Esophagus muscularis mucosa (tissue), 4 donors: ENCODE results near the gene RNF144A. TPM values are rescaled to one million over a fixed set of nuclear protein-coding genes. Genes with fewer than 3 reads are reported as not detected.

ENCODE experiments used
- DNase-seq: peaks from one replicate; pipeline ENCODE4 v3.0.0-alpha.2; 2017; ENCODE audit errors: extremely low spot score
- H3K27ac ChIP-seq, 4 donors: fragments of 200-600 bp; sonication (generic); replicated peaks in 1 of 4; 1 replicate in 3 of 4; 2 replicates in 1 of 4; pipeline ENCODE4 v1.5.1; 2016 to 2019; ENCODE audit warnings: mild to moderate bottlenecking in 1 of 4
- H3K27me3 ChIP-seq, 4 donors: fragments of 200-600 bp; sonication (generic); one replicate each; pipeline versions ENCODE4 v1.5.1 to v1.6.0; 2016 to 2019
- H3K36me3 ChIP-seq, 4 donors: fragments of 200-600 bp; sonication (generic); one replicate each; pipeline ENCODE4 v1.5.1; 2016 to 2019
- H3K4me1 ChIP-seq, 4 donors: fragments of 200-600 bp; sonication (generic); one replicate each; pipeline ENCODE4 v1.5.1; 2016 to 2019
- H3K4me3 ChIP-seq, 4 donors: fragments of 200-600 bp; sonication (generic); 1 replicate in 2 of 4; 2 replicates in 2 of 4; pipeline ENCODE4 v1.5.1; 2016 to 2019; ENCODE audit warnings: mild to moderate bottlenecking in 4 of 4, moderate library complexity in 1 of 4
- H3K9me3 ChIP-seq, 4 donors: fragments of 200-600 bp; sonication (generic); 1 replicate in 3 of 4; 2 replicates in 1 of 4; pipeline ENCODE4 v1.5.1; 2016 to 2019
- EP300 ChIP-seq: sonication (generic); formaldehyde crosslinking; IDR thresholded peaks from one replicate; pipeline ENCODE4 v1.6.1; 2017; ENCODE audit warnings: antibody characterized with exemption
- POLR2A ChIP-seq: fragments of 450-650 bp; IDR thresholded peaks from one replicate; pipeline ENCODE4 v1.6.1; 2017; ENCODE audit warnings: antibody characterized with exemption, moderate library complexity, mild to moderate bottlenecking, low read depth
- POLR2AphosphoS5 ChIP-seq, 2 donors: sonication (generic); formaldehyde crosslinking; IDR thresholded peaks; one replicate each; pipeline ENCODE4 v1.6.1; 2017; ENCODE audit warnings: antibody characterized with exemption in 2 of 2
- WGBS: methylation state at CpG from one replicate; pipeline ENCODE4 v1.1.5; 2018; 5-methylcytosine and 5-hydroxymethylcytosine counted together
- intact Hi-C: fragments of 100-400 bp; cut with DNase I; formaldehyde crosslinking; loops from one replicate; pipeline ENCODE4 v1.15.1; 2023
- total RNA-seq, 4 donors: library from RNA; depleted of rRNA; stranded (reverse); fragments of >200 nt; gene quantifications; one replicate each; pipeline versions ENCODE4 v1.1.0 to v1.2.1, GENCODE V29; 2016
- TF ChIP-seq, protein P1 (sequence below), 3 experiments: fragments of 200-600 bp in 2 of 3; fragments of 450-650 bp in 1 of 3; sonication (generic) in 2 of 3; IDR thresholded peaks; one replicate each; pipeline ENCODE4 v1.5.1; 2017 to 2019; ENCODE audit warnings: antibody characterized with exemption in 3 of 3, mild to moderate bottlenecking in 2 of 3, moderate library complexity in 1 of 3

RNF144A gene
- total RNA-seq, 4 donors from 2014 or later = 5.4 to 10.8 (median 8.8) TPM

GRCh38 chr2:6944555-6944954, 27.3 kb downstream of the RNF144A start:
- peak; percentile 68 for DNase-seq
- Histone ChIP-seq H3K9me3 (no peaks in the 10 kb centered on the region), H3K27ac (peak overlapping the region in 3 of 4 donors; percentile 9 to 55 (median 12)), H3K4me1 (peaks cover 0 to 14% (median 9%) of the 10 kb centered on the region in 4 donors), H3K4me3 (no peak overlapping the region), H3K36me3 (peaks cover 0 to 30% (median 11%) of the 10 kb centered on the region in 4 donors), H3K27me3 (no peaks in the 10 kb centered on the region)
- intact Hi-C loops = no loop called here
- TF ChIP-seq EP300 (no peak), POLR2A (no peak), POLR2AphosphoS5 (IDR thresholded peaks at IDR 0.05) (no peak)
- TF ChIP-seq, protein P1, sequence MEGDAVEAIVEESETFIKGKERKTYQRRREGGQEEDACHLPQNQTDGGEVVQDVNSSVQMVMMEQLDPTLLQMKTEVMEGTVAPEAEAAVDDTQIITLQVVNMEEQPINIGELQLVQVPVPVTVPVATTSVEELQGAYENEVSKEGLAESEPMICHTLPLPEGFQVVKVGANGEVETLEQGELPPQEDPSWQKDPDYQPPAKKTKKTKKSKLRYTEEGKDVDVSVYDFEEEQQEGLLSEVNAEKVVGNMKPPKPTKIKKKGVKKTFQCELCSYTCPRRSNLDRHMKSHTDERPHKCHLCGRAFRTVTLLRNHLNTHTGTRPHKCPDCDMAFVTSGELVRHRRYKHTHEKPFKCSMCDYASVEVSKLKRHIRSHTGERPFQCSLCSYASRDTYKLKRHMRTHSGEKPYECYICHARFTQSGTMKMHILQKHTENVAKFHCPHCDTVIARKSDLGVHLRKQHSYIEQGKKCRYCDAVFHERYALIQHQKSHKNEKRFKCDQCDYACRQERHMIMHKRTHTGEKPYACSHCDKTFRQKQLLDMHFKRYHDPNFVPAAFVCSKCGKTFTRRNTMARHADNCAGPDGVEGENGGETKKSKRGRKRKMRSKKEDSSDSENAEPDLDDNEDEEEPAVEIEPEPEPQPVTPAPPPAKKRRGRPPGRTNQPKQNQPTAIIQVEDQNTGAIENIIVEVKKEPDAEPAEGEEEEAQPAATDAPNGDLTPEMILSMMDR (IDR thresholded peaks at IDR 0.05) = no peak
- WGBS = 77% methylated on average over 5 of the region's 5 CpGs

DNA sequence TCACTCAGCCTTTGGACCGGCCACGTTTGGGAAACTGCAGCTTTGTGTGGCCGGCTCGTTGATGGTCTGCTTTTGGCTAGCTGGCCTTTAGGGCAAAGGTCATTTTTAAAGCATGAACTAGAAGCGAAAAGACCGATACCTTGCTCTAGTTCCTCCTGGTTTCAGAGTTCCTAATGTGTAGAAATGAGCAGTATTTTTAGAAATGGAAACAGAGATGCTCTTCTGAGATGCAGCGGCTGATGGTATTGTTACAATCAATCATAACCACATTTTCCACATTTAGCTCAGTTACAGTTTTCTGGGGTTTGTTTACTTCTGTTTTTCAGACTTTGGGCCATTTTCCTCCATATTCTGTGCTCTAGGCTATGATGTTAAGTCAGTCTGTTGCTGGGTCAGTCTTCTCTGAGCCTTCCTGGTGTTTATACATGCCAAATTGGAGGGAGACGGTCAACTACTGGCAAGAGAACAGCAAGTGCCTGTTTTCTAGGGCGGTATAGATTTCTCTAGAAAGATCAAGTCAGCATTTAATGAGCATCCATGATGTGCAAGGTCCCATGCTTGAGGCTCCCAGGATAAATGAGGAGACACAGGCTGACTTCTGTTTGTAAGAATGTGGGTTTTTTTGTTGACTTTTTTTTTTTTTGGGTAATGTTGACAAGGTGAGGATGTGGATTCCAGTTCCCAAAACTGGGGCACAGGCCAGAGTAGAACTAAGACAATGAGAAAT, 28.0 kb downstream of the RNF144A start:
- intact Hi-C loops = no loop called here
- TF ChIP-seq POLR2A (no peak), EP300 (no peak), POLR2AphosphoS5 (IDR thresholded peaks at IDR 0.05) (no peak)
- TF ChIP-seq, protein P1 (IDR thresholded peaks at IDR 0.05) = no peak
- Histone ChIP-seq H3K27me3 (no peaks in the 10 kb centered on the region), H3K36me3 (peaks cover 0 to 30% (median 11%) of the 10 kb centered on the region in 4 donors), H3K4me1 (peaks cover 0 to 14% (median 9%) of the 10 kb centered on the region in 4 donors), H3K27ac (peak overlapping the region; percentile 9 to 55 (median 12)), H3K9me3 (no peaks in the 10 kb centered on the region), H3K4me3 (no peak overlapping the region)
- 82% methylated on average over 9 of the region's 9 CpGs for WGBS
- DNase-seq = peak; percentile 57

DNA sequence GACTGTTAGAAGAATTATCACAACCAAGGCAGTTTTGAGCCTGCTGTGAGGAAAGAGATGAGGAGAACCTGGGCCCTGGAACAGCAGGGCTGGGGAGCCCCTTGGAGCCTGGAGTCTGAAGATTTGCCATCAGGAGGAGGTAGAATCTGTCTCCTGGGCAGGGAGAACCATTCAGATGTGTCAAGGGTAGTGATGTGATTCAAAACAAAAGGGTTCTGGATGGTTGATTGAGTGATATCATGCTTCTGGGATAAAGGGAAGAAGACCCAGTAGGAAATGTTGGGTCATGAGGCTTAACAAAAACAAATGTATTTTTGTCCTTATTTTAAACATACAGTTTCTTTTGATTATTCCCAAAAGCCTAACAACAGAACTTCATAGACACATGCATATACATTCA, 28.6 kb downstream of the RNF144A start:
- Histone ChIP-seq H3K4me3 (no peak overlapping the region), H3K36me3 (peaks cover 0 to 29% (median 11%) of the 10 kb centered on the region in 4 donors), H3K9me3 (no peaks in the 10 kb centered on the region), H3K4me1 (peaks cover 0 to 14% (median 9%) of the 10 kb centered on the region in 4 donors), H3K27ac (peak overlapping the region in 2 of 4 donors; percentile 12 to 55), H3K27me3 (no peaks in the 10 kb centered on the region)
- DNase-seq = peak; percentile 29
- TF ChIP-seq, protein P1 (IDR thresholded peaks at IDR 0.05) = no peak
- no peak for TF ChIP-seq POLR2A
- TF ChIP-seq POLR2AphosphoS5 (IDR thresholded peaks at IDR 0.05) = no peak
- no peak for TF ChIP-seq EP300
- intact Hi-C loops = no loop called here

- H3K36me3 ChIP-seq = peaks cover 0 to 20% (median 9%) of the 10 kb centered on the region in 4 donors
- TF ChIP-seq POLR2A (no peak), EP300 (no peak), POLR2AphosphoS5 (IDR thresholded peaks at IDR 0.05) (no peak)
- TF ChIP-seq, protein P1 (IDR thresholded peaks at IDR 0.05) = no peak
- no peak overlapping the region for H3K27ac ChIP-seq
- no peak for DNase-seq
- no peaks in the 10 kb centered on the region for H3K27me3 ChIP-seq
- WGBS = 77% methylated on average over 2 of the region's 2 CpGs
- no peaks in the 10 kb centered on the region for H3K9me3 ChIP-seq
- H3K4me3 ChIP-seq = no peak overlapping the region
- intact Hi-C loops = no loop called here
- peaks cover 0 to 14% (median 9%) of the 10 kb centered on the region in 4 donors for H3K4me1 ChIP-seq
These were observed 29.5 kb downstream of the RNF144A start for GRCh38 chr2:6946722-6947121.
